Endothelial cell of umbilical vein (primary cell): ENCODE data around the gene ACTL8. TPM values are rescaled to one million over a fixed set of nuclear protein-coding genes. Genes with fewer than 3 reads are reported as not detected.

Experiments used
- BruUV-seq: library from RNA; stranded (reverse); fragments of 400-500 nt; replicated peaks from 2 replicates; lab custom pipeline; 2021; lab: Mats Ljungman, UMichigan
- CTCF ChIA-PET: fragments of 300-600, 350-600 bp; sonication (Branson Sonifier 250); formaldehyde crosslinking; loops from one replicate; lab custom pipeline; 2021; ENCODE audit warnings: antibody characterized with exemption, inconsistent platforms; lab: Charles Lee
- POLR2A ChIA-PET: fragments of 300-600, 350-600 bp; sonication (Branson Sonifier 250); formaldehyde crosslinking; loops from one replicate; lab custom pipeline; 2021; ENCODE audit warnings: antibody characterized with exemption, inconsistent platforms; lab: Charles Lee
- DNase-seq: peaks from one replicate; pipeline ENCODE4 v3.0.0-alpha.2; 2011; ENCODE audit warnings: low read depth, low spot score
- FAIRE-seq: peaks from 2 replicates; lab custom pipeline; 2011; peaks lifted over from hg19 to GRCh38; lab: Jason Lieb, UNC
- H2AFZ ChIP-seq: 2 replicates; pipeline ENCODE4 v1.6.0; 2012; ENCODE audit warnings: low read depth, low read length, control low read depth, inconsistent platforms
- H3K27ac ChIP-seq: 2 replicates; pipeline ENCODE4 v1.5.1; 2011; ENCODE audit warnings: low read depth, mild to moderate bottlenecking, control low read depth, low read length, moderate library complexity; ENCODE audit not compliant: insufficient read depth
- H3K27me3 ChIP-seq, 2 experiments: 2 replicates each; pipeline versions ENCODE4 v1.6.0 to v1.6.1; 2011; ENCODE audit warnings: low read length in 2 of 2, mixed read lengths in 1 of 2; ENCODE audit not compliant: control insufficient read depth in 2 of 2, insufficient read depth in 2 of 2
- H3K36me3 ChIP-seq, 2 experiments: 2 replicates in 1 of 2; 3 replicates in 1 of 2; pipeline ENCODE4 v1.5.1; 2011; ENCODE audit warnings: low read length in 2 of 2, mild to moderate bottlenecking in 1 of 2, moderate library complexity in 1 of 2; ENCODE audit not compliant: control insufficient read depth in 2 of 2, insufficient read depth in 2 of 2; ENCODE audit errors: extremely low read depth in 1 of 2
- H3K4me1 ChIP-seq: 3 replicates; pipeline ENCODE4 v1.5.1; 2011; ENCODE audit warnings: mild to moderate bottlenecking, low read length; ENCODE audit not compliant: control insufficient read depth, insufficient read depth; ENCODE audit errors: extremely low read depth
- H3K4me2 ChIP-seq: 2 replicates; pipeline ENCODE4 v1.6.1; 2011; ENCODE audit warnings: low read length, control low read depth, mixed read lengths; ENCODE audit not compliant: insufficient read depth
- H3K4me3 ChIP-seq, 3 experiments: fragments of 200-600 bp in 1 of 3; sonication (generic), shearing (Covaris generic) in 1 of 3; replicated peaks in 1 of 3; 2 replicates each; pipeline ENCODE4 v1.5.1; 2011 to 2016; ENCODE audit warnings: control low read depth in 3 of 3, low read length in 3 of 3, mild to moderate bottlenecking in 2 of 3, inconsistent platforms in 1 of 3, low read depth in 1 of 3, moderate library complexity in 1 of 3; ENCODE audit not compliant: insufficient read depth in 1 of 3
- H3K79me2 ChIP-seq: 2 replicates; pipeline ENCODE4 v1.6.0; 2012; ENCODE audit warnings: low read length, inconsistent platforms; ENCODE audit not compliant: control insufficient read depth, insufficient read depth
- H3K9ac ChIP-seq: replicated peaks from 2 replicates; pipeline ENCODE3; 2011; ENCODE audit warnings: low read length, control low read depth; ENCODE audit not compliant: insufficient read depth; ENCODE audit errors: extremely low read depth
- H3K9me1 ChIP-seq: replicated peaks from 3 replicates; pipeline ENCODE4 v1.6.0; 2011; ENCODE audit warnings: mild to moderate bottlenecking, low read length; ENCODE audit not compliant: control insufficient read depth, insufficient read depth; ENCODE audit errors: extremely low read depth
- H3K9me3 ChIP-seq: replicated peaks from 2 replicates; pipeline ENCODE4 v1.5.1; 2012; ENCODE audit warnings: low read length, inconsistent platforms; ENCODE audit not compliant: control insufficient read depth, insufficient read depth
- H4K20me1 ChIP-seq: replicated peaks from 2 replicates; pipeline ENCODE3; 2011; ENCODE audit warnings: mild to moderate bottlenecking, low read length; ENCODE audit not compliant: control insufficient read depth, insufficient read depth; ENCODE audit errors: extremely low read depth
- EZH2 ChIP-seq: IDR thresholded peaks from 2 replicates; pipeline ENCODE4 v1.6.1; 2012; ENCODE audit warnings: borderline replicate concordance, low read depth, mild to moderate bottlenecking, moderate library complexity, low read length, inconsistent platforms; ENCODE audit not compliant: severe bottlenecking
- FOS ChIP-seq: IDR thresholded peaks from 2 replicates; pipeline ENCODE4 v1.6.1; 2011; ENCODE audit warnings: mild to moderate bottlenecking, low read length, moderate library complexity, borderline replicate concordance; ENCODE audit not compliant: insufficient read depth
- GATA2 ChIP-seq: IDR thresholded peaks from 2 replicates; pipeline ENCODE4 v1.7.0; 2011; ENCODE audit warnings: low read depth, mild to moderate bottlenecking, moderate library complexity, mixed read lengths, low read length; ENCODE audit not compliant: insufficient read length, insufficient read depth
- JUN ChIP-seq: IDR thresholded peaks from 2 replicates; pipeline ENCODE4 v1.6.1; 2011; ENCODE audit warnings: borderline replicate concordance, low read depth; ENCODE audit not compliant: insufficient read length, insufficient read depth
- MYC ChIP-seq: IDR thresholded peaks from one replicate; pipeline ENCODE4 v1.6.1; 2011; ENCODE audit warnings: mild to moderate bottlenecking, low read depth, low read length
- POLR2A ChIP-seq: IDR thresholded peaks from 2 replicates; pipeline ENCODE4 v1.6.1; 2012; ENCODE audit warnings: low read depth, mild to moderate bottlenecking, control low read depth, low read length
- POLR2AphosphoS5 ChIP-seq: IDR thresholded peaks from 2 replicates; pipeline ENCODE4 v1.6.1; 2012; ENCODE audit warnings: low read depth, mild to moderate bottlenecking, control low read depth, low read length, moderate library complexity; ENCODE audit not compliant: insufficient read depth
- dilution Hi-C: fragments of 300-500 bp; cut with MboI; formaldehyde crosslinking; loops from one replicate; pipeline ENCODE4 v1.15.0; 2019; ENCODE audit warnings: low sequenced_read_pairs; ENCODE audit not compliant: extremely low pct_ligation_motif_present
- intact Hi-C: fragments of 100-400 bp; cut with micrococcal nuclease; formaldehyde crosslinking; loops from one replicate; pipeline ENCODE4 v1.10.0; 2022
- polyA plus RNA-seq, 4 experiments: library from polyadenylated mRNA; depleted of rRNA in 3 of 4; stranded (reverse) in 3 of 4; unstranded in 1 of 4; fragments of >200 nt; gene quantifications; 2 replicates each; pipeline versions ENCODE4 v1.2.1 to v1.2.3, GENCODE V29; 2011 to 2012; ENCODE audit warnings: missing spikeins in 1 of 4
- total RNA-seq: library from RNA; stranded (reverse); gene quantifications from 2 replicates; pipeline ENCODE4 v1.2.3, GENCODE V29; 2021
- TF ChIP-seq, protein P1 (sequence below): IDR thresholded peaks from 2 replicates; pipeline ENCODE4 v1.6.1; 2011; ENCODE audit not compliant: insufficient read depth, insufficient read length
- TF ChIP-seq, protein P2 (sequence below), 2 donors: IDR thresholded peaks; 1 replicate in 1 of 2; 2 replicates in 1 of 2; pipeline ENCODE4 v1.5.1; 2011; ENCODE audit warnings: low read length in 2 of 2, mild to moderate bottlenecking in 2 of 2, moderate library complexity in 2 of 2, control low read depth in 1 of 2, inconsistent platforms in 1 of 2, low read depth in 1 of 2; ENCODE audit not compliant: insufficient read depth in 1 of 2; ENCODE audit errors: extremely low read depth in 1 of 2

ACTL8 gene
- total and polyA plus RNA-seq, 2 donors (not counting 3 experiments of a cell fraction or from before 2014, with no cell fraction given), result not detected

DNA sequence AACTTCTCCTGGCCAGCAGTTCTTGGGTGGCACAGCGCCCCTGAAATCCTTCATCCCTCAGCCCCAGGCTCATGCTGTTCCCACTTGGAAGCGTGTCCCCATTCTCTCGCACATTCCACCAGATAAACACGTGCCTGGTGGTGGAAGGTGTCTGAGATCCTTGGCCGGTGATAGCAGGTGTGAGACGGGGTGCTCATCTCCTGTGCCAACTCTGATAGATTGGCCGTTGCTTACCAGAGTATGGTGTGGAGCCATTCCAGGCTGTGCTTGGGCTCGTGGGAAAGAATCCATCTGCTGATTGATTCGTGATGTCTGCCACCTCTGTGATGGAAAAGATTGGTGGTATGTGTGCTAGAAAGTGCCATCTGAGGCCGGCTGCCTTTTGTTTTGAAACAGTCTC, 22.2 kb downstream of the ACTL8 start:
- POLR2A ChIA-PET, result no interaction called here
- H3K9me1 ChIP-seq, result no peaks in the 10 kb centered on the region
- H3K27ac ChIP-seq, result no peak overlapping the region
- H3K4me1 ChIP-seq, result no peaks in the 10 kb centered on the region
- intact Hi-C loops (no loop called here), dilution Hi-C loops (no loop called here)
- H2AFZ ChIP-seq, result no peak overlapping the region
- no peak overlapping the region for H3K9ac ChIP-seq
- TF ChIP-seq FOS (no peak), GATA2 (no peak), MYC (no peak), EZH2 (no peak), POLR2A (no peak), JUN (no peak), POLR2AphosphoS5 (no peak)
- BruUV-seq, result no TSS peak
- H3K4me2 ChIP-seq, result no peak overlapping the region
- CTCF ChIA-PET, result no interaction called here
- no peaks in the 10 kb centered on the region for H3K9me3 ChIP-seq
- no peaks in the 10 kb centered on the region for H3K79me2 ChIP-seq
- H3K4me3 ChIP-seq, result no peak overlapping the region
- no peak for FAIRE-seq
- DNase-seq, result no peak
- no peaks in the 10 kb centered on the region for H4K20me1 ChIP-seq
- H3K27me3 ChIP-seq, result no peaks in the 10 kb centered on the region
- no peaks in the 10 kb centered on the region for H3K36me3 ChIP-seq

DNA sequence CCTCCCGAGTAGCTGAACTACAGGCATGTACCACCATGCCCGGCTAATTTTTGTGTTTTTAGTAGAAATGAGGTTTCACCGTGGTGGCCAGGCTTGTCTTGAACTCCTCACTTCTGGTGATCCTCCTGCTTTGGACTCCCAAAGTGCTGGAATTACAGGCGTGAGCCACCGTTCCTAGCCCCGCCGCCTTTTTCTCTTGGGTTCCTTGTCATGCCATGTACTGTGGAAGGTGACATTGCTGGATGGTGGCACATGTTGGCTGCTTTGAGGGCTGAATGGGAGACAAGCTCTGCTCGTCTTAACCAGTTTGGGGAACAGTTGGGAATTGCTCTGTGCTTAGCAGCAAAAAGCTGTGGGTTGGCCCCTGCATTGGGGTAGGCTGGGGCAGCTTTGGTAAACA, 22.7 kb downstream of the ACTL8 start:
- TF ChIP-seq EZH2 (no peak), POLR2AphosphoS5 (no peak), GATA2 (no peak), MYC (no peak), JUN (no peak)
- TF ChIP-seq, protein P1, sequence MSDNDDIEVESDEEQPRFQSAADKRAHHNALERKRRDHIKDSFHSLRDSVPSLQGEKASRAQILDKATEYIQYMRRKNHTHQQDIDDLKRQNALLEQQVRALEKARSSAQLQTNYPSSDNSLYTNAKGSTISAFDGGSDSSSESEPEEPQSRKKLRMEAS, result no peak
- TF ChIP-seq, protein P2, sequence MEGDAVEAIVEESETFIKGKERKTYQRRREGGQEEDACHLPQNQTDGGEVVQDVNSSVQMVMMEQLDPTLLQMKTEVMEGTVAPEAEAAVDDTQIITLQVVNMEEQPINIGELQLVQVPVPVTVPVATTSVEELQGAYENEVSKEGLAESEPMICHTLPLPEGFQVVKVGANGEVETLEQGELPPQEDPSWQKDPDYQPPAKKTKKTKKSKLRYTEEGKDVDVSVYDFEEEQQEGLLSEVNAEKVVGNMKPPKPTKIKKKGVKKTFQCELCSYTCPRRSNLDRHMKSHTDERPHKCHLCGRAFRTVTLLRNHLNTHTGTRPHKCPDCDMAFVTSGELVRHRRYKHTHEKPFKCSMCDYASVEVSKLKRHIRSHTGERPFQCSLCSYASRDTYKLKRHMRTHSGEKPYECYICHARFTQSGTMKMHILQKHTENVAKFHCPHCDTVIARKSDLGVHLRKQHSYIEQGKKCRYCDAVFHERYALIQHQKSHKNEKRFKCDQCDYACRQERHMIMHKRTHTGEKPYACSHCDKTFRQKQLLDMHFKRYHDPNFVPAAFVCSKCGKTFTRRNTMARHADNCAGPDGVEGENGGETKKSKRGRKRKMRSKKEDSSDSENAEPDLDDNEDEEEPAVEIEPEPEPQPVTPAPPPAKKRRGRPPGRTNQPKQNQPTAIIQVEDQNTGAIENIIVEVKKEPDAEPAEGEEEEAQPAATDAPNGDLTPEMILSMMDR (IDR thresholded peaks at IDR 0.05; ENCODE audit: extremely low read depth in 1 of 2, insufficient read depth in 1 of 2, low read depth in 1 of 2, low read length in 2 of 2), result no peak
- Histone ChIP-seq H4K20me1 (no peaks in the 10 kb centered on the region), H2AFZ (no peak overlapping the region), H3K36me3 (no peaks in the 10 kb centered on the region), H3K27ac (no peak overlapping the region), H3K9ac (no peak overlapping the region), H3K79me2 (no peaks in the 10 kb centered on the region), H3K27me3 (no peaks in the 10 kb centered on the region), H3K4me1 (no peaks in the 10 kb centered on the region), H3K4me2 (no peak overlapping the region), H3K9me1 (no peaks in the 10 kb centered on the region), H3K4me3 (no peak overlapping the region), H3K9me3 (no peaks in the 10 kb centered on the region)
- dilution Hi-C loops (no loop called here), intact Hi-C loops (no loop called here)
- FAIRE-seq, result no peak
- BruUV-seq, result no TSS peak
- DNase-seq, result no peak
- ChIA-PET POLR2A (no interaction called here), CTCF (no interaction called here)
